Kidney tubule cell (primary cell): ENCODE data around the gene ADAM19.

Experiments used
- DNase-seq: peaks from one replicate; pipeline ENCODE4 v3.0.0-alpha.2; 2018; ENCODE audit warnings: low spot score

Gene ADAM19

GRCh38 chr5:157513182-157513581 lies 62.4 kb downstream of the ADAM19 start:
- DNase-seq, result no peak

GRCh38 chr5:157511651-157512644 lies 63.6 kb downstream of the ADAM19 start:
- DNase-seq, result peak; percentile 83

DNA sequence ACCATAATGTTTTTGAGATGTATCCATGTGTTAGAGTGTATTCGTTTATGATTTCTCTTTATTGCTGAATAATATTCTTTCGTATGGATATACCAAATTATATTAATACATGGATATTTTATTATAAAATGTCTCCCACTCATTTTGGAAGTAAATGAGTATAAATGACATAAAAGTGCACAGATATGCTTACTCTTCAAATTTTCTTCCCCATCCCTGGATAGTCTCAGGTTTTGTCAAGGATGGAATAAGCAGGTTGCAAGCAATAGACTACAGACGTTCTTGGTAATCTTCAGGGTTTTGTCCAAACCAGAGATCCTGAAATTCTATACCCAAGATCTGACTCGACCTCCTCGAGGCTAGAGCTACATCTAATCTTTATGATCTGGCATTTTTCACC lies 64.9 kb downstream of the ADAM19 start:
- DNase-seq, result no peak

DNA sequence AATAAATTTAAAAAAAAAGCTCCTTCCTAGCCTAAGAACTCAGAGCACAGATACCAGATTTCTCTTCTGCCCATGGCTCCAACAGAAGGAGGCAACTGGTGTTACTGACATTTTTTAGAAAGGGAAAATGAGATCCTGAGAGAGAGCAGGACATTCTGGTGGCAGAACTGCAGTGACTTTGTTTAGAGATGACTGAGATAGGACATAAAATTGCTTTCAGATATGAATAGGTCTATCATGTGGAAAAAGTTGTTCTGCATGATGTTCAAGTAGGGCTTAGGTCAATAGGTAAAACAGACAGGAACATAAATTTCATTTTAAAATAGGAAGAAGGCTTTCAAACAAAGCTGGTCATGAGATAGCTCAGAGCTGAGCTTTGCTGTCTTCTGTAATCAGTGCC lies 66.0 kb downstream of the ADAM19 start:
- no peak for DNase-seq

GRCh38 chr5:157509093-157509492 lies 66.5 kb downstream of the ADAM19 start:
- no peak for DNase-seq

DNA sequence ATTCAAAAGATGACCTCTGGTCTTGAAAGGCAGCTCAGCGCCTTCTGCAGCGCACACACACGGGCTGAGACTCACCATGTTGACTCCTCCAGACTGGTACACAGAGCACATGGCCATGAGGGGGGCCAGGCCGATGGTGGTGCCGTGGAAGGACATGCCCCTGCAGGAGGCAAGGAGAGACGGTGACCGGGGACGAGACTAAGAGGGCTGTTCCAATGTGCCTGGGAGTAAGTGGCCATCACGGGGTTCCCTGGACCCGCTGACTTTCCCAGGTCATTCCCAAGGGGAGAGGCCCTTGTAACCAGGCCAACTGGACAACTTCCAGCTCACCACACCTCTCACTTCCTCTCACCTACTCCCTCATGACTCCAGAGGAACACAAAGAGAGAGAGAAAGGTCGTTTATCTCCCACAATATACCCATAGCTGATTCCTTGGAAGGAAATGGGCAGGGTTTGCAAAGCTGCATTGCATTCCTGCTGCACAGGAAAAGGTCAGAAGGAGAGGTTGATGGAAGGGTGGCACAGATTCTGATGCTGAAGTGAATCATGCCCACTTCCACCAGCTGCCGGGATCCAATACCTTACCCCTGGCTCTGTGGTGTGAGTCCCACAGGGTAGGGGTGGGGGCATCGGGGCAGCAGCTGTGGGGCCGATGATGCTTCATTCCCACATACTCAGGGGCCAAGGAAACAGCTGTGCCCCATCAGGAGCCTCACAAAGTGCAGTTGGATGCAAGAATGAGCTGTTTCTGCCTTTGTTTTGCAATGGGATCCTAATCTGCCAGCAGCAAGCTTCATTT lies 68.4 kb downstream of the ADAM19 start:
- DNase-seq, result peak; percentile 45

DNA sequence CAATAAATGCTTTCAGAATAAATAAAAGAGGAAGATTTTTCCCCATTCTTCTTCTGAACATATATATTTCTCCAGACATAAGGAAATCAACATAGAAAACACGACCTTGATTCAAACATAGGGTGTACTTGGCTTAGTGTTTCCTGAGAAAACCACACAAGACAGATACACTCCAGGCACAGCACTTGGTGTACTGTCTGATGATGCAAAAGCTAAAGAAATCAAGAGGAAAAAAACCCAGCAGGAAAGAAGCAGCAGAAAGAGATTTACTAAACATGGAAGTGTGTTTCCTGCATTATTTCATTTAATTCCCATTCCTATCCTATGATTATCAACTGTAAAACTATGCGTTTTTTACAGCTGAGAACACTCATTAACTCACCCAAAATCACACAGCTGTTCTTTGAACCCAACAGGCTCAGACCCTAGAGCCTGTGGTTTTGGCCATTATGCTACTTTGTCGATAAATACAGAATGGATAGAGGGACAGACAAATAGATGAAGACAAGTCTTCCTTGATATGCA lies 69.4 kb downstream of the ADAM19 start:
- DNase-seq, result no peak

DNA sequence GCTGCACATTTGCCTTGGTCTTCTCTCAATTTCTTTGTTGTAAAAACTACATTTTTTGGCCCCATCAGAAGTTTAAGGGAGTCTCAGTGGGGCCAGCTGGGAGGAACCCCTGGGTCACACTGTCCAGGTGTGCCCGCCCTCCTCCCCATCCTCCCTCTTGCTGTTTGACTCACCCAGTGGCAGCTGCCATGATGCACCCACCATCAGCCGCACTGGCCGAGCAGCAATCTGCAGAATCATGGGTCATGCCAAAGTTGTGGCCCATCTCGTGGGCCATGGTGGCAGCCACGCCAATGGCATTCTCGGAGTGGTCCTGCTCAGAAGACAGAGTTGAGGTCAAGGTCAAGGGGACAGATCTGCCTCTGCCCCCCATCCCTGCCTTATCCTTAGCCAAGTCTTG lies 70.1 kb downstream of the ADAM19 start:
- DNase-seq, result no peak

DNA sequence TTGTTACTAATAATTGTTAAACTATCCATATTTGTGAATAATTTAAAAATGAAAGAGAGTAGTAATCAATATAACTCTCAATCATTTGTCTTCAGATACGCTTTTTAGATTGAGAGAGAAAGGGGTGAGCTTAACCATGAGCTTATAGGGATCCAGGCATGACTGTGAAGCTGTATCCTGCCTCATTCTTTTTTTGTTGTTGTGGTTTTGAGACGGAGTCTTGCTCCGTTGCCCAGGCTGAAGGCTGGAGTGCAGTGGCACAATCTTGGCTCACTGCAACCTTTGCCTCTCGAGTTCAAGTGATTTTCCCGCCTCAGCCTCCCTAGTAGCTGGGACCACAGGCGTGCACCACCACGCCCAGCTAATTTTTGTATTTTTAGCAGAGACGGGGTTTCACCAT lies 71.5 kb downstream of the ADAM19 start:
- no peak for DNase-seq

DNA sequence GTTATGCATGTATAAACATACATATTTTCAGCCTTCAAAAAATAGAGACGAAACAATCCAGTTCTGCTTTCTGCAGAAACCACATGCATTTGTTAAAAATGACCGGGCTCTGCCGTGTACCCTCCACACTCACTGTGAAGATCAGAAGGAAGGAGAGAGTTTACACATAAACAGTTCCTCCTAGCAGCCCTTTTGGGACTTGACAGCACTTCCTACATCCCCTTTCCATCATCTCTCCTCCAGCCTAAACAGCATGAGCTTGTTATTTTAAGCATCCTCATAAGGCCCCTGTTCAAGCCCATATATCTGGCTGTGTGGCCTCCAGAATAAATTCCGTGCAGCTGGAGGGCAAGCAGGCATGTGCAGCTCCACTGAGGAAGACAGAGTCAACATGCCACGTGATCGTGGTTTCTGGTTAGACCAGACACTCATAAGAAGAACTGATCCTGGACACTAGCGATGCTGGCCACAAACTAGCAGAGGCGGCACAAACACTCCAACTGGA lies 73.4 kb downstream of the ADAM19 start:
- DNase-seq, result no peak

GRCh38 chr5:157497875-157498611 lies 77.5 kb downstream of the ADAM19 start:
- no peak for DNase-seq

- DNase-seq, result no peak
Measured at GRCh38 chr5:157496864-157497263, 78.7 kb downstream of the ADAM19 start.

DNA sequence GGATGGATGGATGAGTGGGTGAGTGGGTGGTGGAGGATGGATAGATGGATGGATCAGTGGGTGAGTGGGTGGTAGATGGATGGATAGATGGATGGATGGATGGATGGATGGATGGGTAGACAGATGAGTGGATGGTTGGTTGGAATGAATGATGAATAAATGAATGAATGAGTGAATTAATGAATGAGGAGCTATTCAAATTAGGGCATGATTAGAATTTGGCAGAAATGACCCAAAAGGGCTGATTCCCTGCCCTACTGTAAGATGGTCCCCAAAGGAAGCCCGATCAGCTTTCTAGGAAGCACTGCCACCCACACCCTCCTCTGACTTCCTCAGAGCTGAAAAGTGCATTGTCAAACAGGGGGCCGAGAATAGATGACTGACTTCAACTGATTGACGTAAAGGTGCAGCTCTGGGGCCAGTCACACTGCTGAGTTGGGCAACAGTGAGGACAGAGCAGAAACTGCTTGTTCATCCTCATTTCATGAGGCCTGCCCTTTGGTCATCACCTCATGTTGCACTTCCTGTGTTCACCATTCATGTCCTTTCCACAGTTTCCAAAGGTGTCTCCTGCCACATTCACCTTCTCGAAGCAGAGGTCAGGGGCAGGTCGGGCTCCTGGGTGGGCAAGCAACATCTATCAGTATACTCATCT lies 81.3 kb downstream of the ADAM19 start:
- DNase-seq, result no peak

- no peak for DNase-seq
Measured at GRCh38 chr5:157492886-157493285, 82.7 kb downstream of the ADAM19 start.

DNA sequence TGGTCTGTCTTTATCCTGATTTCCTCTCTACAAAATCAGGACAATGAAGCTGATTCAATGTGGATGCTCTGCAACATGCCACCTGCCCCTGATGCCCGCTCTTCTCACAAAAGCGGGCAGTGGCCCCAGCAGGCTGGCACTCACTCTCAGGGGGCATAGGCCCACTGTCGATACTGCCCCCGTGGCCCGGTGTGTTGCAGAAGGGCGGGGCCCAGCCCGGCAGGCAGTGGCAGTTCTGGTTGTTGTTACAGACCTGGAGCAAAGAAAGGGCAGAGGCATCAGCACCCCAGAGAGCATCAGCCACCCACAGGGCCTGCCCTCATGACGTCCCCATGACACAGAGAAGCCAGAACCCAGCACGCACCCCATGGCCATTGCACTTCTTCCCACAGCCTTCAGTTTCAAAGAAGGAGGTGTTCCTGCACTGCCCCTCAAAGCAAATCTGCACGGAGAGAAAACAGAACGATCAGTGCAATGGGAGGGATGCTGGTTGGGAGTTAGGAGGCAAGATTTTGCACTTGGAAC lies 84.0 kb downstream of the ADAM19 start:
- no peak for DNase-seq

GRCh38 chr5:157487358-157487757 lies 88.2 kb downstream of the ADAM19 start:
- DNase-seq, result no peak

DNA sequence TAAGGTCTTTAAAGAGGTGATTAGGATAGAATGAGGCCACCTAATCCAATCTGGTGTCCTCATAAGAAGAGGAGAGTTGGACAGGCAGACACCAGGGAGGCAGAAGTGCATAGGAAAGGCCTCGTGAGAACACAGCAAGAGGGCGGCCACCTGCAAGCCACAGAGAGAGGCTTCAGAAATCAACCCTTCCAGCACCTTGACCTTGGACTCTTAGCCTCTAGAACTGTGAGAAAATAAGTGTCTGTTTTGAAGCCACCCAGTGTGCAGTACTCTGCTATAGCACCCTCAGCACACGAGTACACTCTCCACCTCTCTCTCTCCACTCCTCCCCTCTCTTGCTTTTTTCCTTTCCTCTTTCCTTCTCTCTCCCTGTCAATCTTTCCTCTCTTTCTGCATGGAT lies 88.7 kb downstream of the ADAM19 start:
- DNase-seq, result no peak

DNA sequence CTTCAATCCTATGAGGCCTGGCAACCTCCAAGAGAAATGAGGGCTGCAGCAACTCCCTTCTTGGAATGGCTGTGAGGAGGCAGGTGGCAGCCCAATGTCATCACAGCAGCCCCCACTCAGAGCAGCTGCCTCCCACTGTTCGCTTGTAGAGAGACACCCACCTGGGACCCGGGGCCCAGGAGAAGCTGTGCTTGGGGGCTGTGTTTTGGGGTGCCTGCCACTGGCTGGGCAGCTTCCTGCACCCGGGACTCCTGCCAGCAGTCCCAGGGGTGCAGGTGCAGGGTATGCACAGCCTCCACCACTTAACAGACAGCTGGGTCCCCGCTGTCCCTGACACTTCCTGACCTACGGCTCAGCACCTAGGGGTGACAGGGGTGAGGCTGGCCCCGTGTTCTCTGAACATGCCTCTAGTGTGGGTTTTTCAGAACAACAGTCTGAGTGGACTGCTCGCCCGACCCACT lies 89.3 kb downstream of the ADAM19 start:
- DNase-seq, result no peak

- DNase-seq, result no peak
Measured at GRCh38 chr5:157485811-157486210, 89.8 kb downstream of the ADAM19 start.

GRCh38 chr5:157485340-157485739 lies 90.2 kb downstream of the ADAM19 start:
- no peak for DNase-seq

GRCh38 chr5:157484768-157485167 lies 90.8 kb downstream of the ADAM19 start:
- DNase-seq, result no peak
